DMS153 treated with DMSO at 0.1 percent for 48 hours (cell line): ENCODE data around the gene ARHGAP8.
"Not testable (repeated sequence)": the region's sequence is repeated elsewhere in the genome, so short reads cannot be mapped to it uniquely, and the experiment has no call there.

Experiments
- DNase-seq: peaks from one replicate; lab custom pipeline; 2025; ENCODE audit not compliant: unreplicated experiment; lab: John Stamatoyannopoulos, UW

ARHGAP8 gene

DNA sequence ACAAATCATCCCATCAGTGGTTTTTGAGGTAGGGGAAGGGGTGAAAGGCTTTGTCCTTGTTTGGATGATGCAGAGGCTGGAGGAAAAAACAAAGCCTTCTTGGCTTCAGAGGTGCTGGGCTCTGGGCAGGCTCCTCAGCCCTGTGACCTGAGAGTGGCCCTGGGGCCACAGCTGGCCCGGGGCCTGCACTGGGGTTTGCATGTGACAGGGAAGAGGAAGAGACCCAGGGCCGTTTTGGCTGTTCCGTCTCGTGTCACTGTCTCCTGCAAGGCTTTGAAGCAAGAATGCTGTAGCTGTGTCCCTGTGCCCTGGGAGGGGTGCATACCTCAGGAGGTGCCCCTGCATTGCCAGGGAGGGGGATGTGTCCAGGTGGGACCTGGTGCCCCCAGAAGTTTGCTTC, 12.6 kb downstream of the ARHGAP8 start:
- DNase-seq: no peak

DNA sequence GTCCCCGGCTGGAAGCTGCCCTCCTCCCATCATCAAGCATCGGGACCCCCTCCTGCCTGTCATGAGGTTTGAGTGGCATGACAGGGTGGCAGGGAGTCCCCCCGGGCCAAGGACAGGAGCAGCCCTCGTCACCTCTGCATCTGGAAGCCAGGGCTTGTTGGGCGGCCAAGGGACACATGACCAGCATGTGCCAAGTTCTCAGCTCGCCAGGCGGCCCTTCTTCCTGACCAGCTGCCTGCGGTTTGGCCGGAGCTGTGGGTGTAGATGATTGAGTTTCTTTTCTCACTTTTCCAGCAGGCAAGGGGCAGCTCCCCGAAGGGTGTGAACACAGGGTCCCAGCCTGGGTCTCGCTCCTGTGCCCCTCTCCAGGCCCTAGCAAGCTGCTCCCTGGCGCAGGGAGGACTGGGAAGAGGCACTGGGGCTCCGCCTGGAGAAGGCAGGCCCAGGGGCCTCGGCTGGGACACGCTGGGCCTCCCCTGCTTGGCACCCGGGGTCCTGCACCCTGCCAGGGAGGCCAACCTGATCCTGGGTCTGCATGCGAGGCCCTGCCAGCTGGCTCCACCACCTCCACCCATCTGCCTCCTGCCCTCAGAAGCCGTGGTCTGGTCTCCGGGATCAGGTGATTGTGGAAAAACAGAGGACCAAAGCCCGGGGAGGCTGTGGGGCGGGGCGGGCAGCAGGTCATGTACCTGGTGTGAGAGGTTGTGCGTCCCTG, 13.4 kb downstream of the ARHGAP8 start:
- DNase-seq: no peak

DNA sequence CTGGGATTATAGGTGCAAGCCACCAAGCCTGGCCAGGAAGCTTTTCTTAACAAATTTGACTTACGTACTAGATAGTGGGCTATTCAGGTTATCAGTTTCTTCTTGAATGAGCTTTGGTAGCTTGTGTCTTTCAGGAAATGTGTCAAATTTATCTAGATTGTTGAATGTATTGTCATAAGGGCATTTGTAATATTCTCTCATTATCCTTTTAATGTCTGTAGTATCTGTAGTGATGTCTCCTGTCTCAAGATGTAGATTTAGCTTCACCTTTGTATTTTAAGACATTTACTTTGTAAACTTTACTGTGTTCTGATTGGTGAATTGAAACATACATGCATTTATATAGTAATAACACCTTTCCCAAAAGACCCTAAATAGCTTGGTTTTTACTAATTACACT, 20.7 kb downstream of the ARHGAP8 start:
- DNase-seq: no peak

DNA sequence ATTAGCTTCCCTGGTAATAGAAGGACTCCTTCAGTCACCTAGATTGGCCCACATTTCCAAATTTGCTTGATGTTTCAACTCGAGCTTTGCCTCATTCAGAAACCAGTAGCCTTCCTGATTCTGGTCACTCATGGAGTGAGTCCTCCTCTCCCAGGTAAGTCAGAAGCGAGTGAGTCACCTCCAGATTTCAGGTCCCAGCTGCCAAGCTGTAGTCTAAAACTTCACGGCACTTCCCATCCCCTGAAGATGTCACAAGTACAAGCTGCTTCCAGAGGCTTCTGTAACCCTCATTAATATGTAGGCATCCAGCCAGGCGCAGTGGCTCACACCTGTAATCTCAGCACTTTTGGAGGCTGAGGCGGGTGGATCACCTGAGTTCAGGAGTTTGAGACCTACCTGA, 23.5 kb downstream of the ARHGAP8 start:
- DNase-seq: no peak

DNA sequence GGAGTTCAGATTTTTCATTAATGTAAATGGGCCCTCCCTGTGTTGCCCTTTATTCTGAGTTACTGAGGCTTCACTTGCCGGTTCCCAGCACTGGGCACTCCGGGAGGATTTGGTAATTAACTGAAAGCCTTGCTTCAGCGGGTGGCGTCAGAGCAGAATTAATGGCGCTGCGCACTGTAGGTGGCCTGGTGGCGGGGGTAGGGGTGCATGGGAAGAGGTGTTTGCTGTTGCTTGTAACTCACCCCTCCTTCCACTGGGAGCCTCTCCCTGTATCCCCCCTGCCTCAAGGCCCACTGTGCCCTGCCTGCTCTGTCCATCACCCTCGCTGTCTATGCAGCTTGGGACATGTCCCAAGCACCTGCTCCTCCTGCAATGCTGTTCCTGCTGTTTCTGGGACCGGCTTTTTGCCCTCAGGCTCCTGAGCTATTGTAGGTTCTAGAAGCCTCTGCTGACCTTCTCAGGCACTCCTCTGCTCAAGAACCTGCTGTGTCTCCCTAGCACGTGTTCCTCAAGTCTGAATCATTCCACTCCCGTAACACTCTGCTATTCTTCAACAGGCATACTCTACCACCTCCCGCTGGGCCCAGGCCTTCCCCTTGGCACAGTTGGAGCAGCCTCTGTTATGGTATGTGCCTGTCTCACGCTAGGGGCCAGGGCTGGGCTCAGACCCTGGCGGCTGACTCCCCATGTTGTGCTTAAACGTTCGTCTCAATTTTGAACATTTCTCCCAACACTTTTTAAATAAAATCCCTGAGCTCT, 24.4 kb downstream of the ARHGAP8 start:
- no peak for DNase-seq

DNA sequence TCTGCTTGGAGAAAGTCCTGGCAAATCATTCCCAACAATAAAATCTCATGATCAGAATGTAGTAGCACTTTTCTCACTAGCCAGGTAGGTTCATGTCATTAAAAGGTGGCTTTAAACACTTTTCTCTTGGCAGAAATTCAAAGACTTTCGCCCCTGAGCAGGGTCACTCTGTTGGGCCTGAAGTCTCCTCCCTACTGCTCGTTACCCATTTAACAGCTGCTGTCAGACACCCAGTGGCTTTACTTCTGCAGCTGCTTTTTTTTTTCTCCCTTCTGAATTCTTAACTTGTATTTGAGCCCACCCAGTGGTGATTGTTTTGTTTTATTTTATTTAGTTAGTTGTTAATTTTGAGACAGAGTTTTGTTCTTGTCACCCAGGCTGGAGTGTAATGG, 25.0 kb downstream of the ARHGAP8 start:
- no peak for DNase-seq

DNA sequence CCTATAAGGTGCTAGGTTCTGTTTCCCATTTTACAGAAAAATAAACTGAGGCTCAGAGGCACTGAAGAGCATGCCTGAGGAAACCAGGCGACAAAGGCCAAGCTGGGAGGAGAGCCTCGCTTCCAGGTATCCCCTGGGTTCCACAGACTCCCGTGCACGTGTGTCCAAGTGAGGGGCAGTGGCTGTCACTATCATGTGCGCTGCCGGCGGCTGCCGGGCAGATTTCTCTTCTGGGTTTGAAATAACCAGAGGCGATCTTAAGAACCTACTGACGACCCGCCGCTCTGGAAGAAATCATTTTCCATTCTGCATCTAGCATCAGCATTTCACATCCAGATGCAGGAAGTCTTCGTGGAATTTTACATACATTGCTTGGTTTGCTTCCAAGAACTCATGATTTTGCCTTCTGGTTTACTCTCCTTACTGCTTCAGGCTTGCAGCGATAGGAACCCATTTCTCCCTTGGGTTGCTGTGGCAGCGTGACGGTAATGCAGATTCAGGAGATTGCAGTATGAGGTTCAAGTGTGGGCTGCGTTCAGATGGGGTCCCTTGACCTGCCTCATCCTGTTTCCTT, 28.6 kb downstream of the ARHGAP8 start:
- no peak for DNase-seq

DNA sequence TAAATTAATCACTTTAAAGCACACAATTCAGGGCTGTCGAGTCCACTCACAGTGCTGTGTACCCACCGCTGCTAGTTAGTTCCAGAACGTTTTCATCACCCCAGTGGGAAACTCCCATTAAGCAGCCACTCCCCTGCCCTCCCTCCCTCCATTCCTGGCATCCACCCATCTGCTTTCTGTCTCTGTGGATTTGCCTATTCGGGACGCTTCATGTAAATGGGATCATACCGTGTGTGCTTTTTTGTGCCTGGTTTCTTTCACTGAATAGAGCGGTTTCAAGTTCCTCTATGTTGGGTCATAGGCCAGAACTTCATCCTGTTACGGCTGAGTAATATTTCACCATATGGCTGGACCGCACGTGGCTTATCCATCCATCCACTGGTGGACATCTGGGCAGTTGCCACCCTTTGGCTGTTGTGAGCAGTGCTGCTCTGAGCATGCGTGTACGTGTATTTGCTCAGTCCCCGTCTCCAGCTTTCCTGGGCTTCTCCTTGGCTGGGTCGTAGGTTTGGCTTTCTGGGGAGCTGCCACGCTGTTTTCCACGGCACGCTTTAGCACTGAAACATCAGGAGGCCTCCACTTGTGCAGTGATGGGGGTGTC, 30.1 kb downstream of the ARHGAP8 start:
- no peak for DNase-seq

DNA sequence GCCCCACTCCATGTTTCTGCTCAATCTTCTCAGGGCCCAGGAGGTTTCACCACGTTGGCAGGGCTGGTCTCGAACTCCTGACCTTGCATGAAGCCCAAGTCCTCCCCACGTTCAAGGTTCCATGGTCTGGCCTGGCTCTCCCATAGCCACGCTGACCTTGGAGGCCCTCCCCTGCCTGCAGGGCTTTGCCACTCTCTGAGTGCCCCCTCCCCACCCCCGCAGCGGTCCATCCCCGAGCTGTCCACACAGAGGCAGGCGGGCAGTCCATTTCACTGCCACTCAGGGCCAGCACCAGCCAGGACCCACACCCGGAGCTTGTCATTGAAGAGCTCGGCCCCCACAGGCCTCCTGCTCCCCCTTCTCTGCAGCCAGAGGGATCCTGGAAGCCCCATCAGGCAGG, 30.7 kb downstream of the ARHGAP8 start:
- DNase-seq: no peak

DNA sequence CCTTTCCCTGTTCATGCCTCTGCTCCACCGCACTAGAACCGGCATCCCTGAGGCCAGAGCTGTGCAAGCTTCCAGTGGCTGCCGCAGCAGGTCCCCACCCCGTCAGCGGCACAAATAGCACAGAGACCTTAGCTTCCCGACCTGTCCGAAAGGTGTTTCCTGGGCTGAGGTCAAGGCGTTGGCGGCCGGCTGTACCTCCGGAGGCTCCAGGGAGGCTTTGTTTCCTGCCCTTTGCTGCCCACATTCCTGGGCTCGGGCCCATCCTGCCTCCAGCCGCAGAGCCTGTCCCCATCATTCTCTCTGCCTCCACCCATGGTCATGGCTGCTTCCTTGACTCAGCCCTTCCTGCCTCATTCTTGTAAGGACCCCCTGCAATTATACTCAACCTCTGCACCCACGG, 31.2 kb downstream of the ARHGAP8 start:
- no peak for DNase-seq

DNA sequence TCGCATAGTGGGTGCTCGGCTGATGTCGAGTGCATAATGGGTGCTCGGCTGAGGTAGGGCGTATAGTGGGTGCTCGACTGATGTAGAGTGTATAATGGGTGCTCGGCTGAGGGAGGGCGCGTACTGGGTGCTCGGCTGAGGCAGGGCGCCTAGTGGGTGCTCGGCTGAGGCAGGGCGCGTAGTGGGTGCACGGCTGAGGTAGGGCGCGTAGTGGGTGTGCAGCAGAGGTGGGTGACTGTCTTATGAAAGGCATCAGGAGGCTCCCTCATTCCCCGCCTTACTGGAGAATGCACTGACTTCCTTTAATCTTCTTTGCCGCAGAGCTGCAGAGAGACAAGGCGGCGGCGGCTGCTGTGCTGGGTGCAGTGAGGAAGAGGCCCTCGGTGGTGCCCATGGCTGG, 33.8 kb downstream of the ARHGAP8 start:
- DNase-seq: no peak

DNA sequence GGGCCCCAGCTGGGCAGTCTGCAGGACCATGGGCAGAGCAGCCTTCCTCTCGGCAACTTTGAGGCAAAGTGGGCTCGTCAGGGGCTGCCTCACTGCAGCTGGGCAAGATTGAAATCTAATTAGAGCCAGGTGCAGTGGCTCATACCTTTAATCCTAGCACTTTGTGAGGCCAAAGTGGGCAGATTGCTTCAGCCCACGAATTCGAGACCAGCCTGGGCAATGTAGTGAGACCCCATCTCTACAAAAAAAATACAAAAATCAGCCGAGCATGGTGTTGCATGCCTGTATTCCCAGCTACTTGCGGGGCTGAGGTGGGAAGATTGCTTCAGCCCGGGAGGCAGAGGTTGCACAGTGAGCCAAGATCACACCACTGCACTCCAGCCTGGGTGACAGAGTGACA, 34.2 kb downstream of the ARHGAP8 start:
- DNase-seq: no peak

DNA sequence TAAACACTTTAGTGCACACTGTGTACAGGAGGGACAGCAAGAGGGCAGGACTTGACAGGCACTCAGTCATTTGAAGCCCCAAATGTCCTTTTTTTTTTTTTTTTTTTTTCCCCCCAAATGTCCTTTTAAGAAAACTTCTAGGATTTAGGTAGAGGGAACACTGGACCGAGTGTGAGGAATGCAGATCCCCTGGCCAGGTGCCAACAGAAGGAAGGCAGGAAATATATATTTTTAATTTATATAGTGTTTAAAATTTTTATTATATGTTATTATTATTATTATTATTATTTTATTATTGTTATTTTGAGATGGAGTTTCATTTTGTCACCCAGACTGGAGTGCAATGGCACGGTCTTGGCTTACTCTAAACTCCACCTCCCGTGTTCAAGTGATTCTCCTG, 35.5 kb downstream of the ARHGAP8 start:
- no peak for DNase-seq

DNA sequence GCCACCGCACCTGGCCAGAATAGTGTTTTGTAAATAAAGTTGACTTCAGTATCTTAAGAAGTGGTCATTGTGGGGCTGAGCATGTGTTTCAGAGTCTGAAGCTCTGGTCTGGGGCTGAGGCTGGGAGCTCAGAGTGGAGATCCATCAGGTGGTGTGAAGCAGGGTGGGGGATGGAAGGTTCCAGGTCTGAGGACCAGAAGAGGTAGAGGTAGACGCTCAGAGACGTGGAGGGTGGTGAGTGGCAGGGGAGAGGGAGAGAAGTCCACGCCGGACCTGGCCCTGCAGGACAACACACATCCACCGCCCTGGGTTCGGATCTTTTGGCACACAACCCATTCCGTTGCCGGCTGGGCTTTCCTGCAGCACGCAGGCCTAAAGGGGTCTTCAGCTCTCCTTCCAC, 40.7 kb downstream of the ARHGAP8 start:
- DNase-seq: no peak

DNA sequence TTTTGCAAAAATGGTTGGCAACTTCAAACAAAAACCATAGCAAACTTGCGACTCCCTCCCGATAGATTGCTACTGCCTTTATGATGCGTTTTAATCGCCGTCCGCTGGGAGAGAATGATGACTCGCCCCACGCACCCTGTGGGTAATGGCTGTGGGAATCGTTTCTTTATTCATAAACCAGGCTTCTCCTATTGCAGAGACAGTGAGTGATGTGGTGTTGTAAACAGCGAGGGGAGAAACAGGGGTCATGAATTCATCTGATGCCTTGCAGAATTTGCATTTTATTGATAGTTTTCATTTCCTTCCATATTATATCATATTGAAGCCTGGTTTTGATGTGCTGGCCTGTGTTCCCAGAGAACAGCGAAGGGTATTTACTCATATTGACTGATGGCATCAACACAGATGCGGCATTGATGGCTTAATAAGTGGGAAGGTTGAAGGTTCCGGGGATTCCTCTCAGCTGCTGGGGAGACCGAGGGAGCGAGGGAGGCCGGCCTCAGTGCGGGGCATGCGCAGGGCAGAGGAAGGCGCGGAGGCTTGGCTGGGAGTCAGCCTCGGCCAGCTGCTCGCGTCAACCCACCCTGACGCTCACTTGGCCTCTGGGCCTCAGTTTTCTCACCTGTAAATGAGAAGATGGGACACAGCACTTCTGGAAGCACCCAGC, 41.3 kb downstream of the ARHGAP8 start:
- no peak for DNase-seq

DNA sequence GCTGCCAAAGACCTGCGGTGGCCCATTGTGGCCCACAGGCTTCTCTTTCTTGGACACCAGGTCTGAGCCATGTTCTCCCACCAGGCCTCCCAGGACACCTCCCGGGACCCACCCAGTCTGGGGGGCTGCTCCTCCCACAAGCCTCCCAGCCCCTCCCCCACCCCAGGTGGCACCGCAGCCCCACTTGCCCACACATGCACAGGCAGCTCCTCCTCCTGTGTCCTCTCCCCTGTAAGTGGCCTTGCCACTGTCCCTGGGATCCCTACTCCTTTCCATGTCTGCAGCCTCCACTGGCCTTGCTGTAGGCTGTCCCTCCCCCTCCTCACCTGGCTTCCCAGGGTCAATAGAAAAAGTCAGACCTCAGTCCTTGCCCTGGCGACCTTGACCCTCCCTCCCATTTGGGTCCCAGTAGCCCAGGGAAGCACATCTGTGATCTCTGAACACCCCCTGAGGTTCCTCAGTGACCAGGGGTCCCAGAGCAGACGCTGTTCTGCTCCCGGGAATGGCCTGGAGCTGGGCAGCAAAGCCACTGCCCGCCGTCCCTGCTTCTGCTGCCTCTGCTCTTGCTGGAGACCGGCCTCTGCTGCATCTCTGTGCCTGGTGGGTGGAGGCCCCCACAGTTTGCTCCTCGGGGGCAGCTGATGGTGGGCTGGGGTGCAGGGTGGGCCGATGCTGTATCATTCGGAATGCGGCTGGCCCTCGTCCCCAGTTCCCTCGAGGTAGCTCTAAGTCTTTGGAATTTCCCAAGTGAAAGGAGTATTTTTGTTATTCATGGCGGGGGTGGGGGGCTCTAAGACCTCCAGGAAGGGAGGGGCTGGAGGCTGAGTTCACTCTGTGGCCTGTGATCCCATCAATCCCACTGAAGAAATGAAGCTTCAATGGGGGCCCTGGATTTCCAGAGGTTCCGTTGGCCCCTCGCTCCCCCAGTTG, 43.6 kb downstream of the ARHGAP8 start:
- DNase-seq: no peak

DNA sequence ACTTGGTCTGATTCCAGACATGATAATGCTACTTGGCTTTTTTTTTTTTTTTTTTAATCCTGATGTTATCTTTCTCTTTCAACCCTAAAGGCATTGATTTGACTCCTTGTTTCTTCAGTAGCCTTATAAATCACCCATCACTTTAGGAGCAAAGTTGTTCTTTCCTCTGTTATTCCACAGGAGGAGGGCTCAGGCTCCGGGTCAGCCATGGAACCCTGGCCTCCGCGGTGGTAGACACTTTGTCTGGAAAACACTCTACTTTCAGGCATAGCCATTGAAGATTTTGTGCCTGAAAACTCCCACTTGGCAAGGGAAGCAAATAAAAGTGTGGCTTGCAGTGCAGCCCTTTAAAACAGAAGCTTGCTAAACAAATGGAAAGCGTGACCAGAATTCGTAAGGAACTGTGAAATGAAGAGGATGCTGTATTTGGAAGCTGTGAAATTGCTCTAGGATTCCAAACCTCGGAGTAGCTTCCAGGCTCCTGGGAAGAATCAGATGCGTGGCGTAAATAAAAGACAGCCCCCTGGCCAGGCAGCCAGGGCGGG, 44.9 kb downstream of the ARHGAP8 start:
- DNase-seq: no peak

DNA sequence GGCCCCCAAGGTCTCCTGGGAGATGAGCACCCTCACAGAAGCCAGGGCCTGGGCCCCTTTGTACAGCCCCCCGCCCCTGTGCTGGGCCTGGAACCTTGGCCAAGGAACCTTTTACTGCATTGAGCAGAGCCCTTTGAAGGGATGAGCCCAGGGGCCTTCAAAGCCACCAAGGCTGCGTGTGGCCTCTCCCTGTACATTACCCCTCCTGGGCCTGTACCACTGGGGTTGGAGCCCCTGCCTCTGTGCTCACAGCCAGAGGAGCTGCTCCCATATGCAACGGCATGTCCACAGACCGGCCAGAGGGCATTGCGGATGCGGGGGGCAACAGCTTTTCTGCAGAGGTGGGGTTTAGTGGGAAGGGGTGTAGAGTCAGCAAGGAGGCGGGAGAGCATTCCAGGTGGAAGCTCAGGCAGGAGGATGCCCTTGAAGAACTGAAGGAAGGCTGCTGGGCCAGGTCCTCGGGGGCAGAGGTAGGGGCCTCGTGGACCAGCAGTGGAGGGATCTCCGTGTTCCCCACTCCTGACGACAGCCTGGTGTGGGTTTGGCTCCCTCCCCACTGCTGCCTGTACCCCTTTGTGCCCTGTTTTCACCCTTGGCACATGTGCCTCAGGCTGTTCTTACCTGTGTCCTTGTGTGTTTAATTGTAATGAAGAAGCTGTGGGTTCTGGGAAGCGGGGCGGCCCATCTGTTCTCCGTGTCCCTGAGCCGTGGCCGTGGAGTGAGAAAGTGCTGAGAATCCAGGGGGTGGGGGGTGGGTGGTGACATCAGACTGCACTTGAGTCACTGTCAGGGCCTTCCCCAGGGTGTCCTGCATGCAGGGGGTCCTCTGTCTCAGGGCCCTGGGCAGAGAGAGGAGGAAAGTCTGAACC, 46.9 kb downstream of the ARHGAP8 start:
- DNase-seq: no peak

DNA sequence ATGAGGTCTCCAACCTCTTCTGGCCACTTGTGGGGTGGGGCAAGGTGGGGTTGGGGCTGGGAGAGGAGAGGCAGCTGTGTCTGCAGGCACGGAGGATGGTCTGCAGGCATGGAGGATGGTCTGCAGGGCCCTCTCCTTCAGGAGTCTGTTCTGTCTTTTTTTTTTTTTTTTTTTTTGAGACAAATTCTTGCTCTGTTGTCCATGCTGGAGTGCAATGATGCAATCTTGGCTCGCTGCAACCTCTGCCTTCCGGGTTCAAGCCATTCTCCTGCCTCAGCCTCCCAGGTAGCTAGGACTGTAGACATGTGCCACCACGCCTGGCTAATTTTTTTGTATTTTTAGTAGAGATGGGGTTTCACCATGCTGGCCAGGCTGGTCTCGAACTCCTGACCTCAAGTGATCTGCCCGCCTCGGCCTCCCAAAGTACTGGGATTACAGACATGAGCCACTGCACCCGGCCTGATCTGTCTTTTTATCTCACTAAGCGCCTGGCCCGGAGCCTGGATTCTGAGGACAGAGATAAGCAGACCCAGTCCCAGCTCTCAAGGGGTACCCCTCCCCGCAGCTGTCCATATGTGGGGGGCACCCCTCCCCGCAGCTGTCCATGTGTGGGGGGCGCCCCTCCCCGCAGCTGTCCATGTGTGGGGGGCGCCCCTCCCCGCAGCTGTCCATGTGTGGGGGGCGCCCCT, 47.7 kb downstream of the ARHGAP8 start:
- DNase-seq: not testable (repeated sequence)
